ENCODE measurements around the gene CYTH2.

- TF ChIP-seq CTCF (IDR thresholded peaks at IDR 0.05) (no peak), POLR2A (IDR thresholded peaks at IDR 0.05) (no peak)
These were observed 42.2 kb downstream of the CYTH2 start for GRCh38 chr19:48511321-48511731.
